HG02798 (cell line): ENCODE measurements around the gene CD82.
"Not testable (repeated sequence)": the region's sequence is repeated elsewhere in the genome, so short reads cannot be mapped to it uniquely, and the experiment has no call there.

ENCODE experiments used
- ATAC-seq: cut with Tn5 transposase; IDR thresholded peaks from one replicate; pipeline ENCODE4 v1.9.1; 2021; ENCODE audit warnings: mild to moderate bottlenecking; ENCODE audit not compliant: unreplicated experiment, poor library complexity

The CD82 gene

DNA sequence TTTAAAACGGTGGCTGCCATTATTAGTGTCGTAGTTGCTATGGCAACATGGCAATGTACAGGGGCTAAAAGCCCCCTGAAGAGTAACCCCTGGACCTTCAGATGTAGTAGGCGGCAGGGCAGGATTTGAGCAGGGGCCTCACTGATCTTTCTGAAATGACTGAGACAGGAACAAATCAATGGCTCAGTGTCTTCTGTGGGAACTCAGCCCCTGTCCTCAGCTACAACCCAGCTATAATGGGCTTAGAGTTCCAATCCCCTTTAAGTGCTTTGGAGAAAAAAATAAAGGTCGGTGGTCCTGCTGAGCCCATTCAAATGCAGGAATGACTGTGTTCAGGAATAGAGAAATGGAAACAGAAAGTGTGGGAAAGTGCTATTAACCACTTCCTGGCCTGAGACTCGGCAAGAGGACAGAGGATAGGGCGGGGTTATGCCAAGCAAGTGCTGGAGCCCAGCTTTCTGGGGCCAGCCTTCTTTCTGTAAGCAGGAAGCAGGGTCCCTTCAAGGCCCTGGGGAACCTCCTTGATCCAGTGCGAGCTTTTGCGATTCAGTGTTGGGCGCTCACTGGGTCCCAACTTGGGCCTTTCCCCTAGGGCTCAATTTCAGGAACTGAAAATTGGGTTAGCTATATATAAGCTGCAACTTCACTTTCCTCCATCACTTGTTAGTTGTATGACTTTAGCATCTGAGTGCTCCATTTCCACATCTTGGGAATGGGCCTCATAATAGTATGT, 6.1 kb upstream of the CD82 start:
- ATAC-seq = peak; percentile 78

DNA sequence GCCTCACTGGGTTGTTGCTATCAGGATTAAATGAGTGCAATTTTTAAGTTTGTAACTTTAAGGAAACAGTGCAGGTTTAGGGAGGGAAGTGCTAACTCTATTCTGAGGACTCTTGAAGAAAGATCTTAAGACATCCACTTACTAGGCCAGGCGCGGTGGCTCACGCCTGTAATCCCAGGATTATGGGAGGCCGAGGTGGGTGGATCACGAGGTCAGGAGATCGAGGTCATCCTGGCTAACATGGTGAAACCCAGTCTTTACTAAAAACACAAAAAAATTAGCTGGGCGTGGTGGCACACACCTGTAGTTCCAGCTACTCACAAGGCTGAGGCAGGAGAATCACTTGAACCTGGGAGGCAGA, 5.5 kb upstream of the CD82 start:
- not testable (repeated sequence) for ATAC-seq

DNA sequence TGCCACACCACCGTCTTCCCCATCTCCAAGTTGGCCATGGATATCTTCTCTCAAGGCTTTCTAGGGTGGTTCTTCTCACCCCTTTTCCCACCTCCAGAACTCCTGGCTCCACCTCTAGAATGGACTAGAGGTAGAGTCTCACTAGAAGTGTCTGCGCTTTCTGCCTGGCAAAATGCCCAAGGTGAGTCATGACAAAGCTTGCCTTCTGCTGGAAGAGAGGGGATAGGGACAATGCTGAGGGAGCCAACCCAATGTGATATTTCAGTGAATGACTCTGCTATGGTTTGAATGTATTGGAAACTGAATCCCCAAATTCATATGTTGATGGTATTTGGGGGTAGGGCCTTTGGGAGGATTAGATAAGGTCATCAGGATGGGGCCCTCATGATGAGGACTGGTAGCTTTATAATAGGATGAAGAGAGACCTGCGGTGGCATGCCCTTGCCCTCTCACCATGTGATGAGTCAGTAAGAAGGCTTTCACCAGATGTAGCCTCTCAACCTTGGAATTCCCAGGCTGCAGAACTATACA, 4.1 kb upstream of the CD82 start:
- no peak for ATAC-seq

DNA sequence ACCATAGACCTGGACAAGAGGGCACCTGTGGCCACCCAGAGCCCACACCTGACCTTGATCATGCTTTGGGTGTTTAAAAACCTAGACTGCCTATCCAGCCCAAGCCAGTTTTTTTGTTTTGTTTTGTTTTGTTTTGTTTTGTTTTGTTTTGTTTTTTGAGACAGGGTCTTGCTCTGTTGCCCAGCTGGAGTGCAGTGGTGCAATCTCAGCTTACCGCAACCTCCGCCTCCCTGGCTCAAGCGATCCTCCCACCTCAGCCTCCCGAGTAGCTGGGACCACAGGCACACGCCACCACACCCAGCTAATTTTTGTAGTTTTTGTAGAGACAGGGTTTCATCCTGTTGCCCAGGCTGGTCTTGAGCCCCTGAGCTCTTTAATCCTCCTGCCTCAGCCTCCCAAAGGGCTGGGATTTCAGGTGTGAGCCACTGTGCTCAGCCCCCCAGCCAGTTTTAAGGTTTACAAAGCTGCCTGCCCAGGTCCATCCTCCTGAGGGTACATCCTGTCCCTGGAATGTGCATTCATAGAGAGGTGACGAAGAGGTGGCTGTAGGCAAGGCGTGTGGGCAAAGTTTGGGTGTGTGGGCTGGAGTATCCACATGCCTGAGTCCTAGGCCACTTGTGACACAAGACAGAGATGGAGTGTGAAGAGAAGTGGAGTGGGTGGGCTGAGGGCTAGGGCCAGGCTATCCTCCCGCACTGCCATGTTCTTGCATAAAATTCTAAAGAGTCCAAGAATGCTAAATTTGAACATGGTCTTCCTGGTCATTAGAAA, 3.3 kb upstream of the CD82 start:
- no peak for ATAC-seq

DNA sequence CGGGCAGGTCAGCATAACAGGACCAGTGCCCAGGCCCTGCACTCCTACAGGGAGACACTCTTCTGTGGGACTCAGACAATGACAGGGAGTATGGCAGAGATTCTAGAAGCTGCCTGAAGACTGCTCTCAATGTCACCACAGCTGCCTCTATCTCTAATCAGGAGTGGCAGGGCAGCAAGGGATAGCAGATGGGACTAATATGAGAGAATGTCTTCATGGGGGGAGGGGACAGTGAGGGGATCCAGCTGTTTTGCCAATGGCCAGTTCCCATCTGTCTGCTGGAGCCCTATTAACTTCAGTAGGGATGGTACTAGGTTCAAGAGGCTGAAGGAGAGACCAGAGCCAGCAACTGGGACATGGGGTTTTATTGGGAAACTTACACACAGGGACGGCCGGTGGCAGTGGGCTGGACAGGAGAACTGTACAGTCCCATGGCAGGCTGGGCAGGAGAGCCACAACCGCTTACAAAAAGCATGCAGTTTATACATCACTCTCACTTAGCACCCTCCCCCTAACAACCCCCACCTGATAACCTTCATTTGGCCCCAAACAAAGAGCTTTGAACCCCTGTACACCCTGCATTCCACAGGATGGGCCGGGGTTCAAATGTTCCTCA, 2.5 kb upstream of the CD82 start:
- ATAC-seq = no peak

DNA sequence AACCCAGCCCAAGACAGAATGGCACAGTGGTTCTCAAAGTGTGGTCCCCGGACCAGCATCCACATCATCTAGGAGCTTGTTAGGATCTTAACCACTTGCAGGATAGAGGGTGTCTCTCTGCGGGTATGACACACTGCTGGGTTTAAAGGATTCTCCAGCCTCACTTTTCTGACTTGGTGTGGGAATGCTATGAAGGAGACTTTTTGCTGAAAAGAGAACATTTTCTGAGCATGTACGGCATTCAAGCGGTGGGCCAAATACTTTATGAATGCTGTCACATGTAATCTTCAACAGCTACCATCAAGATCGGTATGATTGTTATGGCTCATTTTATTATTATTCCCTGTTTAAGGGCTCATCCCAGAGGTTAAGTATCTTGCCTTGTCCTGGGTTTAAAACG, 1.8 kb upstream of the CD82 start:
- ATAC-seq = no peak

DNA sequence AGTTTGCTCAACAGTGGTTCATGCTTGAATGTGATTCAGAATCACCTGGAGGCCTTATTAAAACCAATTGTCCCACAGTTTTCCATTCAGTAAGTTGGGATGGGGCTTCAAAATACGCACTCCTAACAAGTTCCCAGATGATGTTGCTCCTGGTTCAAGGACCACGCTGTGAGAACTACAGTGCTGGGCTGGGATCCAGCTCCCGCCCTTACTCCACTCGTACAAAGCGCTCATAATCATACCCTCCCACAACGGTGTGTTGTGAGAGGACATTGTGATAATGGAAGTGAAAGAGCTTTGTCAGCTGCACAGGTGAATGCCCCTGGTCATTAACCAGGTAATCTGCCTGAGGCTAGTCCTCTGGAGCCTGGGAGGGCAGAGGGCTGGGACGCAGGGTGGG, 1.3 kb upstream of the CD82 start:
- no peak for ATAC-seq

DNA sequence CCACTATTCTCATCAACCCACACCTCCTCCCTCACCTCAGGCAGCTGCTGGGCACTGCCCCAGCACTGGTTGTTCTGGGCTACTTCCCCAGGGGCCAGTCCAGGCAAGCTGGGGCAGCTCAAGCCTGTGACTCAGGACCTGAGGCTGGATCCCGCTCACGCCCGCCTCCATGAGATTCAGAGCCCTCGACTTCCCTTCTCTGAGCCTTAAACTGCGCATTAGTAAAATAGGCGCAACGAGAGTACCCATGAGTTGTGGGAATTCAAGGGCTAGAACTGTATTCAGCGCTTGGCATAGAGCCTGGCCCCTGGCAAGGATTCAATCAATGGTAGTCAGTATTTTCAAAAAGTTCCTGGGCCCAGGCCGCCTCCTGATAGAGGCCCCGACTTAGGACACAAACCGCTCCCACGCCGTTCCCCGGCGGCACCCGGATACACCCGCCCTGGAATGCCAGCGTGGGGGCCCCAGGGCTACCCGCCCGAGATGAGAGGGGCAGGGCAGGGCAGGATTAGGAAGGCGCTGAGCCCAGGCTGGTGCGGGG, 723 bp upstream of the CD82 start:
- ATAC-seq = no peak

DNA sequence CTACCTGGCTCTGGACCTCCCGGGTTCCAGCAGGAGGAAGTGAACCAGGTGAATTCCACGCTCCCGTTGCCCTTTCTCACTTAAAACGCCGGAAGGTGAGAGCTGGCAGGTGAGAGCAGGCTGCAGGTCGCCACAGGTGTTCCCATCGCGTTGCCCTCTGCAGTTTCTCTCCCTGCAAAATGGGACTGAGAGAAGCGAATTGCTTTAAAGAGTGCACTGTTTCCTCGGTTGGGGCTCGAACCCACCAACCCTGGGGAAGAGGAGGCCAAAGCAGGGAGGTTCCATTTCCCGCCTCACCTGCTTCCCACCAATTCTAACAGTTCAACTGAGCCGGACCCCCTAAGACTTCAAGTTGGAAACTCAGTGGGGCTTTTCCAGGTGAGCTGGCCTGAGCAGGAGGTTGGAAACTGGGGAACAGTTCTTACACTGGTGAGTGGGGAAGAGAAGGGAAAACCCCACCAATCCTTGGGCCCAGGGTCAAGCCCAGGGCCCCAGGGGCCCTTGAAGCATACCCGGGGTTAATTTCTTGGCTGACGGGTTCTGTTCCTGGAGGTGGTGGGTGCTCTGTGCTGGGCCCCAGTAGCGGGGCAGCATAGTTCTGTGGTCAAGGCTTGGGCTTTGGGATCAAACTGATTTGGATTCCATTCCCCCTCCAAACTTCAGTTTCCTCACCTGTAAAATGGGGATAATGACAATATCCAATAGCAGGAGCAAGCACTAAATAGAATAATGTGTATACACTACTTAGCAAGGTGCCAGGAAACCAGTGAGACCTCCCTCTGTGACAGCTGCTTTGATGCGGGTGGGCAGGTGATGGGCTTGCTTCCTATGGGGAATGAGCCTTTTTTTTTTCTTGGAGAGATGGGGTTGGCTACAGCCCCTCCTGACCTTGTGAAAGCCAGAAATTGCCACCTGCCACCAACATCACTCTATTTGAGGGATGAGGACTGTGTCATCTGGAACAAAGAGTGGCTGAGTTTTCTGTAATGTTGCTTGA, 788 bp downstream of the CD82 start:
- no peak for ATAC-seq

DNA sequence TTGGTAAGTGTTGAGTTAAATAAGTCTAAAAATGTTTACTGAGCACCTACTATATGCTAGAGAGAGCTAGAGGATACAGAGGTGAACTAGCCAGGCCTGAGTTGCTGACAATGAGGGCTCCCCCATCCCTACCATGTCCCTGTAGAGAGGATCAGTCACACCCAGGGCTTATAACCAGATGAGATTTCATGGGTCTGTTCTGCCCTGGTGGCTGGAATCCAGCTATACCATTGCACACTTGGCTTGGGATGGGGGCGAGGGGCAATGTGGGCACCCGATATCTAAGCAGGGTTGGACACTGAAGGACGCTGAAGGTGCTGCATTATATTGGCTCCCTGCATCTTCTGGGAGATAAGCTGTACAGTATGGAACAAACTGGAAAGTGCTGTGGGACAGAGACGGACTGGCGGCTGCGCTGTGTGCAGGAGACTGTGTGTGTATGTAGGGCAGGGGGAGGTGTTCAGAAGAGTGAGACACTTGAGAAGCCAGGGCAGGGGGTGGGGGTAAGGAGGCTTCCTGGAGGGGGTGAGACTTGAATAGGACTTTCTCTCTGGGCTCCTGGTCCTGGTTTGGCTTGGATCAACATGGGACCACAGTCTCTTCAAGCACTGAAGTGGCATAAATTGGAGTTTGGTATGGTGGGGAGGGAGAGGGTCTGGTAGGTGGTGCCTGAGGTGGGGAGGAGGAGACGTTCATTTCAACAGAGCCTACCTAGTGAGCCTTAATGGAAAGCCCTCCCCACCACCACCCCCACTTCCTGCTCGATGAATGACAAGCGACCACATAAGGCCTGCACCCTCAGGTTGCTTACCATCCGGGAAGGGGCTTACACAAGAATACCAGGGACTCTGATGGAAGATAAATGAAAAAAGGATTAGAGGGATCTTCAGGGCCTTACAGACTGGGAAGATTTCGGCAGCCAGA, 1.8 kb downstream of the CD82 start:
- ATAC-seq = no peak

DNA sequence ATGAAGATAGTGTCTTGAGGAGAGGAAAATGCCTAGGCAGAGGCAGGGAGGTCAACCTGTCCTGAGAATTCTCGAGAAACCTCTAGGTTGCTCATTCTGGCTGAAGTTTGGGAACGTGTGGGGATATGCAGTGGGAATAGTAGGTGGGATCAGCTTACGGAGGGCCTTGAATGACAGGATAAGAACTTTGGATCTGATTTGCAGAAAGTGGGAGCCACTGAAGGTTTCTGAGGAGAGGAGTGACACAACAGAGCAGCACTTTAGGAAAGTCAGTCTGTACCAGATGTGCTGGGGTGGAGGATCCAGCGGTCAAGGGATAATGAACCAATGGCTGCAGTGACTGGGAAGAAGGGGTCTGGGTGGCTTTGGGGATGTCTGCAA, 2.4 kb downstream of the CD82 start:
- ATAC-seq = no peak

DNA sequence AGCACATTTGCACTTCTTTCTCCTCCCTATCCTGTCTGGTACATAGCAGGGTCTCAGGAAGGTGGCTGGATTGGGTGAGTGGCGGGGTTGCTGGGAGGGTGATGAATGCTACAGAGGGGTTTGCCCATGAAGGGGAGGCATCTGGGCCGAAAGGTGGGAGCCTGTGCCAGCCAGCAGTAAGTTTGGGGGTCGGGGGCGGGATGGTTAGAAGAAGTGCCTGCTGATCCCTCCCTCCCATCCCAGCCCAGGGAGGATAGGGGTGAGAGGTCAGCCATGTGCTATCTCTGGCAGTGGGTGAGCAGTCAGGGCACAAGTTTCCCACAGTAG, 2.8 kb downstream of the CD82 start:
- ATAC-seq = no peak

DNA sequence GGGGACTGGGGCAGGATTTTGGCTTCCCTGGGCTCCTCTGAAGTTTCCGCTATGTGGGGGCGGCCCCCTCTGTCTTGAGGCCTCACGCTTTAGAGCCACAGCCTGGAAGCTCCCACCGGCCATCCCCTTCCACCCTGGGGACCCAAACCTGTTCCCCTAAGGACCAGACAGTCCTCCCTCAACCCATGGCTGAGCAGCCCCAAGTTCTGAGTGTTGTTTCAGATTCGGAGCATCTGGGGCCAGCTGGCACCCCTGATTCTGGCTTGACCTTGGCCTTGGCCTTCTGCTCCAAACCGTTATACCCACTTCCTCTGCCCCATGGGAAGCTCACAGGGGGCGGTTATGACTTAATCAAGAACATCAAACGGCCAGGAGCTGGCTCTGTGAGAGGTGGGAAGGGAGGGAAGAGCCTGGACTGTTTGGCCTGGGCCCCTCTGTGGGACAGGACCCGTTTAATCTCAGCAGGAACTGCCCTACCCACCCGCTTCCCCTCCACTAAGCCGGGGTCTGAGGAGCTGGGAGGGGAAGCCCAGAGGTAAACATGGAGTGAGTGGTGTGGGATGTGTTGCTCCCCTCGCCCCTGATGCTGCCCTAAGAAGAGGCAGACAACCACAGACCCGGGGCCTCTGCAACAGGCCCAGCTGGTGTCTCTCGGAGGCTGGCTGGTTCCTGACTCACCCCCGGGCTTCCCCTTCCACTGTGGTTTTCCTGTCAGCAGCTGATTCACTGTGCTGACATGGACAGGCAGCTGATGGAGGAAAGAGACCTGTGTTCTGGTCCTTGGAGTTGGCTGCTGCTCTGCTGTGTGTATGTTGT, 3.4 kb downstream of the CD82 start:
- ATAC-seq = peak; percentile 53

DNA sequence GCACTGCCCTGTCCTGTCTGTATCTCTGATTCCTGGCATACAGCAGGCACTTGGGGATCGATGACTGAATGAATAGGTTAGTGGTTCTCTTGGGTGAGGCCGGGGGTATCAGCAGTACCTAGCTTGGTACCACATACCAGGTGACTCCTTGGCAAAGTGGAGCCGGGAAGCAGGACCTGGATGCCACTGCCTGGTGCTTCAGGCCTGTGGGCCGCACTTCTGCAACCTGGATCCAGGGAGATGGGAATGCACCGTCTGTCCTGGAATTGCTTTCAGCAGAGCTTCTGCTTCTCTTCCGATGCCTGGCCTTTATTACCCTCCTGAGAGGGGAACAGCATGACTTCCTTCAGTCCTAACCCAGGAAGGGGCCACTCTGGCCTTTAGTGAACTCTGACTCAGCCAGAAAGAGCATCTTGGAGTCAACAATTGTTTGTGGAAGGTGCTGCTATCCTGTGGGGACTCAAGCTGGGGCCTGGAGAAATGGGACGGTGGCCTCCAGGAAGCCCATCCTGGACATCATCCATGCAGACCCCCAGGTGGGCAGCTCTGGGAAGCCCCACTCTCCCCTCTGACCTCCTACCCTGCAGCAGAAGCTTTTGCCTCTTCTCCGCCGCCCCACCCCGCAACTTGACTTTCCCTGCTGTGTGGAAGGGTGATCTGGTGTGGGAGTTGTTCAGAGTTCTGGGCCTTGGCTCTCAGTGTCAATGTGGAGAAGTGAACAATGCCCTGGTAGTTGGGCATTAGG, 5.1 kb downstream of the CD82 start:
- ATAC-seq = no peak

DNA sequence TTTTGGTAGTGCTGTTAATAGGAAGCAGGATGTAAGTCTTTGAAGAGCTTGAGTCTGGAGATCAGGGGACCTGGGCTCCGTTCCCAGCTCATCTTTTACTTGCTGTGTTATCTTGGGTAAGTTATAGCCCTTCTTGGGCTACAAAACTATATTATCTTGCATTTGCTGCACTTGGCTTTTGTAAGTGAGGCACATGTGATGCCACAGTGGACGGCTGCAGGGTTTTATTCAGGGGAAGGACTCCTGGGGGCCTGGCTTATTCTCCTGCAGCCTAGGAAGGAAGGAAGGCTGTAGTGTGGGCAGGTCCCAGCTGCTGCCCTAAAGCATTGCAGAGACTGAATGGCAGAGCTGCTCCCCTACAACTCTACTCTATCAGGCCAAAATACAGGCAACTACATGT, 6.4 kb downstream of the CD82 start:
- no peak for ATAC-seq

DNA sequence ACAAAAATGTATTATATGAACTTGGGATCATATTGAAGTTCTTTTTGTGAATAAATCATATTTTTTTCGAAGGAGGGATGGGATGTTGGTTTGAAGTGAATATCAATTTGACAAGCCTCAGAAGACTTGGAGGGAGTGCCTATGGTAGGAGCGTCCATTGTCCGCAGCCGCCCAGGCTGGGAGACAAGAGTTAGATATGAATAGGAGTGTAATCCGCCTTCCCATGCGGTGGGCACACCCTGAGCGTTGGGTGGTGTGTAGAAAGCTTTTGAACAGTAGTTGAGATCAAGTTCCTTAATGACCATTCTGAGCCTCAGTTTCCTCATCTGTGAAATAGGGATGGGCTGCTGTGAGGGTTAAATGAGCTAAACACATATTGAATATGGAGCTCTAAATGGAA, 7.0 kb downstream of the CD82 start:
- no peak for ATAC-seq

DNA sequence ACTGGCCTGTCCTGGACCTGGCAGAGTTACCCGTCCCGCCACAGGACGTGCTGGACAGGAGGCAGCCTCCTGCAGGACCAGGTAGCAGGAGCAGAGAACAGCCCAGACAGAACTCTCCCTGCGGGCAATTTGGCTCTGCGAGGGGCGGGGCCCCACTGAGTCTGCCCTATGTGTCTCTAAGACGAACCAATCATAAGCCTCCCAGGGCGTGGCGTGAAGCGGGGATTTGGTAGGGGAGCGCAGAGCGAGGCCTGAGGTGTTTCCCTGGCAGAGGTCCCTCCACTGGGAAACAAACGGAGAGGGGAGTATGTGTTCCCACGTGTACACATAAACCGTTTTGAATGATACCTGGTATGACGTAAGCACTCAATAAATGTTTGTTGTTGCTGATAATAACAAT, 7.4 kb downstream of the CD82 start:
- ATAC-seq = no peak

DNA sequence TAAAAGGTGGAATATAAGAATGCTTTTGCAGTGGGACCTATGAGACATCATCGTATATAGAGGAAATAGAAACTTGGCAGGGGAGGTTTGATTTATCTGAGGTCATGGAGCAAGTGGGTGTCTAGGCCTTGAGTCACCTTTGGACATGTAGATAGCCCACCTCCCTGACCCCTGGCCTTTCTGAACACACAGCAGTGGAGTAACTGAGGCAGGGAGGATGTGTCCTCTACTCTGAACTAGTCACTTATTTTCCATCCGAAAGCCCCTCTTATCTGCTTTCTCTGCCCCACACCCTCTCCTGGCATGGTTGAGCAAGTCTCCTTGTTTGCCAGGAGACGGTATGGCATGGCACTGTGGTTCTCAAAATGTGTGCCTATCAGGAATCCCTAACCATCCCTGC, 7.9 kb downstream of the CD82 start:
- ATAC-seq = no peak
